ENCODE measurements around the gene PSTPIP2. TPM values are rescaled to one million over a fixed set of nuclear protein-coding genes. Genes with fewer than 3 reads are reported as not detected.

The PSTPIP2 gene
- total and polyA plus RNA-seq, 2 of the 13 experiments (the other 11 are each of a cell fraction or from before 2014, with no cell fraction given): 0.25 to 0.27 TPM

GRCh38 chr18:46055838-46056230 lies 16.2 kb downstream of the PSTPIP2 start:
- POLR2A ChIA-PET: no interaction called here
- in situ Hi-C loops (cut with HindIII; ENCODE audit: extremely low pct_ligation_motif_present, low pct_unique_long_range_greater_than_20kb): no loop called here
- no peaks in the 10 kb centered on the region for H3K79me2 ChIP-seq (ENCODE audit: insufficient read depth, low read length)
- TF ChIP-seq ZSCAN12 (CRISPR knock-in tag; IDR thresholded peaks at IDR 0.05) (no peak), ZSCAN29 (CRISPR knock-in tag; conservative IDR thresholded peaks at IDR 0.05) (no peak), MYNN (CRISPR knock-in tag; IDR thresholded peaks at IDR 0.05; ENCODE audit: low read depth) (no peak), NR3C1 (CRISPR knock-in tag; IDR thresholded peaks at IDR 0.05) (no peak), SMAD9 (CRISPR knock-in tag; IDR thresholded peaks at IDR 0.05) (no peak), ZNF362 (CRISPR knock-in tag; IDR thresholded peaks at IDR 0.05; ENCODE audit: borderline replicate concordance) (no peak), HMG20A (CRISPR knock-in tag; IDR thresholded peaks at IDR 0.05; ENCODE audit: borderline replicate concordance) (no peak), CBX1 (IDR thresholded peaks at IDR 0.05; ENCODE audit: low read depth) (no peak), KDM5B (CRISPR knock-in tag; IDR thresholded peaks at IDR 0.05; ENCODE audit: borderline replicate concordance) (no peak), ZNF775 (CRISPR knock-in tag; IDR thresholded peaks at IDR 0.05; ENCODE audit: borderline replicate concordance) (no peak), ATF1 (CRISPR knock-in tag; IDR thresholded peaks at IDR 0.05) (no peak), TFAP4 (IDR thresholded peaks at IDR 0.05; ENCODE audit: borderline replicate concordance, low read depth) (no peak), ZNF674 (CRISPR knock-in tag; IDR thresholded peaks at IDR 0.05; ENCODE audit: low read depth) (no peak), IKZF1 (IDR thresholded peaks at IDR 0.05) (no peak)
- TF ChIP-seq, protein P1, sequence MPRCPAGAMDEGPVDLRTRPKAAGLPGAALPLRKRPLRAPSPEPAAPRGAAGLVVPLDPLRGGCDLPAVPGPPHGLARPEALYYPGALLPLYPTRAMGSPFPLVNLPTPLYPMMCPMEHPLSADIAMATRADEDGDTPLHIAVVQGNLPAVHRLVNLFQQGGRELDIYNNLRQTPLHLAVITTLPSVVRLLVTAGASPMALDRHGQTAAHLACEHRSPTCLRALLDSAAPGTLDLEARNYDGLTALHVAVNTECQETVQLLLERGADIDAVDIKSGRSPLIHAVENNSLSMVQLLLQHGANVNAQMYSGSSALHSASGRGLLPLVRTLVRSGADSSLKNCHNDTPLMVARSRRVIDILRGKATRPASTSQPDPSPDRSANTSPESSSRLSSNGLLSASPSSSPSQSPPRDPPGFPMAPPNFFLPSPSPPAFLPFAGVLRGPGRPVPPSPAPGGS (CRISPR knock-in tag; IDR thresholded peaks at IDR 0.05): no peak
- TF ChIP-seq, protein P2, sequence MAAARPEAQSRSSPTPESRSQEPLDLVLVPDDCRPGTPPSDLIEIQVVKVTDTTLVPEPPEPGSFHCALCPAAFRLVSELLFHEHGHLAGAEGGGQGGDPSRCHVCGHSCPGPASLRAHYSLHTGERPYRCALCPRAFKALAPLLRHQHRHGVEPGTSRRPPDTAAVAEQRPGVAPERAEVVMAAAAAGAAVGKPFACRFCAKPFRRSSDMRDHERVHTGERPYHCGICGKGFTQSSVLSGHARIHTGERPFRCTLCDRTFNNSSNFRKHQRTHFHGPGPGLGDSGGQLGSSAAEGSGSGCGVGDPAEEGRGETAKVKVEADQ (CRISPR knock-in tag; IDR thresholded peaks at IDR 0.05; ENCODE audit: borderline replicate concordance): no peak
- ATAC-seq (no peak), DNase-seq (ENCODE audit: low spot score) (no peak), FAIRE-seq (no peak)
- intact Hi-C loops (cut with micrococcal nuclease; ENCODE audit: unreplicated experiment): no loop called here
- no TSS peak for BruUV-seq (replicated peaks)
- peaks cover 4% of the 10 kb centered on the region; the same call in 1 of the 2 replicates for H4K20me1 ChIP-seq (ENCODE audit: insufficient read depth, low read length)
- no peaks in the 10 kb centered on the region for H3K36me3 ChIP-seq (replicated peaks in 1 of 2; ENCODE audit: control insufficient read depth in 1 of 2, insufficient read depth in 2 of 2, low read length in 2 of 2)
- peaks cover 20% of the 10 kb centered on the region for H3K4me1 ChIP-seq (ENCODE audit: insufficient read depth, low read length)
- no peak overlapping the region for H3K9ac ChIP-seq (ENCODE audit: insufficient read depth, low read depth, low read length)
- CTCF ChIA-PET (ENCODE audit: low intra/inter-chr PET ratio, low total read pairs): no interaction called here
- 52% methylated on average over 4 of the region's 4 CpGs for WGBS (ENCODE audit: low lambda C conversion rate)
- no peaks in the 10 kb centered on the region for H3K9me3 ChIP-seq (ENCODE audit: low read length)
- peaks cover 0 to 32% of the 10 kb centered on the region in 2 experiments; a peak in 3 of 5 replicates for H3K27me3 ChIP-seq (ENCODE audit: control insufficient read depth in 1 of 2, insufficient read depth in 2 of 2, low read length in 2 of 2)
- no peak overlapping the region for H3K27ac ChIP-seq (ENCODE audit: extremely low read length, insufficient read depth, low read length)
- H3K4me2 ChIP-seq (ENCODE audit: low read depth, low read length): no peak overlapping the region
- H3K4me3 ChIP-seq (replicated peaks in 1 of 3; ENCODE audit: insufficient read depth in 1 of 3, low read depth in 2 of 3, low read length in 3 of 3): no peak overlapping the region
- H2AFZ ChIP-seq (ENCODE audit: low read length): no peak overlapping the region

All from HepG2 (cell line).